OCI-LY7 (cell line): ENCODE measurements around the gene TPK1. TPM values are rescaled to one million over a fixed set of nuclear protein-coding genes. Genes with fewer than 3 reads are reported as not detected.
"Not testable (repeated sequence)": the region's sequence is repeated elsewhere in the genome, so short reads cannot be mapped to it uniquely, and the experiment has no call there.

ENCODE experiments used
- BruUV-seq: library from RNA; stranded (reverse); fragments of 400-500 nt; replicated peaks from 2 replicates; lab custom pipeline; 2021; lab: Mats Ljungman, UMichigan
- CTCF ChIA-PET: fragments of 300-600 bp; sonication (Branson Sonifier 250); formaldehyde crosslinking; loops from one replicate; lab custom pipeline; 2022; ENCODE audit warnings: antibody characterized with exemption; ENCODE audit not compliant: unreplicated experiment; lab: Charles Lee
- POLR2A ChIA-PET: fragments of 300-600 bp; sonication (Branson Sonifier 250); formaldehyde crosslinking; loops from one replicate; lab custom pipeline; 2022; ENCODE audit warnings: antibody characterized with exemption; lab: Charles Lee
- DNase-seq: peaks from one replicate; pipeline ENCODE4 v3.0.0-alpha.2; 2015; ENCODE audit warnings: low spot score
- H2AFZ ChIP-seq: fragments of 200-600 bp; sonication (generic), shearing (Covaris generic); 2 replicates; pipeline ENCODE4 v1.6.1; 2014; ENCODE audit warnings: mild to moderate bottlenecking, antibody characterized with exemption, low read length, moderate library complexity
- H3K27ac ChIP-seq: fragments of 200-600 bp; sonication (generic); 2 replicates; pipeline ENCODE4 v1.5.1; 2014; ENCODE audit warnings: mixed run types, low read depth, mild to moderate bottlenecking, moderate library complexity, low read length, inconsistent platforms; ENCODE audit not compliant: poor library complexity, severe bottlenecking
- H3K36me3 ChIP-seq: fragments of 200-600 bp; sonication (generic); 2 replicates; pipeline ENCODE4 v1.6.1; 2014; ENCODE audit warnings: mild to moderate bottlenecking, antibody characterized with exemption, low read length, moderate library complexity, mixed read lengths; ENCODE audit not compliant: insufficient read depth
- H3K4me1 ChIP-seq: fragments of 200-600 bp; sonication (generic); 2 replicates; pipeline ENCODE4 v1.5.1; 2014; ENCODE audit warnings: mild to moderate bottlenecking, low read length; ENCODE audit not compliant: insufficient read depth, poor library complexity, severe bottlenecking
- H3K4me2 ChIP-seq: fragments of 200-600 bp; sonication (generic); 2 replicates; pipeline ENCODE4 v1.6.1; 2014; ENCODE audit warnings: mild to moderate bottlenecking, low read length
- H3K4me3 ChIP-seq: fragments of 200-600 bp; sonication (generic); 2 replicates; pipeline ENCODE4 v1.5.1; 2014; ENCODE audit warnings: mild to moderate bottlenecking, low read depth, low read length; ENCODE audit not compliant: poor library complexity, severe bottlenecking
- H3K79me2 ChIP-seq: fragments of 200-600 bp; sonication (generic); 2 replicates; pipeline ENCODE4 v1.6.1; 2016; ENCODE audit warnings: low read depth, mild to moderate bottlenecking, low read length, moderate library complexity, mixed read lengths; ENCODE audit not compliant: insufficient read depth
- H3K9me2 ChIP-seq: fragments of 200-600 bp; sonication (generic); 2 replicates; pipeline ENCODE4 v1.6.1; 2016; ENCODE audit warnings: mild to moderate bottlenecking, low read length, mixed read lengths; ENCODE audit not compliant: insufficient read depth
- H3K9me3 ChIP-seq: fragments of 200-600 bp; sonication (generic); 2 replicates; pipeline ENCODE4 v1.6.1; 2014; ENCODE audit warnings: mild to moderate bottlenecking, mixed run types, low read length, mixed read lengths
- H4K20me1 ChIP-seq: fragments of 200-600 bp; sonication (generic); 2 replicates; pipeline ENCODE4 v1.6.1; 2014; ENCODE audit warnings: mild to moderate bottlenecking, antibody characterized with exemption, low read length, moderate library complexity, mixed read lengths; ENCODE audit not compliant: insufficient read depth
- CTCF ChIP-seq: fragments of 200-600 bp; sonication (generic); conservative IDR thresholded peaks from 2 replicates; pipeline ENCODE4 v1.5.1; 2014; ENCODE audit warnings: mild to moderate bottlenecking, antibody characterized with exemption, low read length, moderate library complexity, mixed read lengths
- EZH2phosphoT487 ChIP-seq: fragments of 200-600 bp; sonication (generic); IDR thresholded peaks from 2 replicates; pipeline ENCODE4 v1.6.1; 2018; ENCODE audit warnings: low read depth, borderline replicate concordance, mild to moderate bottlenecking, mixed run types, antibody characterized with exemption, low read length, moderate library complexity, mixed read lengths
- intact Hi-C: fragments of 100-400 bp; cut with micrococcal nuclease; formaldehyde crosslinking; loops from one replicate; pipeline ENCODE4 v1.10.0; 2022; ENCODE audit not compliant: unreplicated experiment
- total RNA-seq, 2 experiments: library from RNA; depleted of rRNA in 1 of 2; stranded (reverse); fragments of >200 nt in 1 of 2; shearing (Covaris generic) in 1 of 2; gene quantifications; 2 replicates each; pipeline ENCODE4 v1.2.3, GENCODE V29; 2014 to 2022

TPK1 gene
- total RNA-seq, 2 experiments from 2014 or later: 6.7 to 12.5 TPM

- CTCF ChIA-PET: no interaction called here
- no peaks in the 10 kb centered on the region for H3K36me3 ChIP-seq
- H3K79me2 ChIP-seq: no peaks in the 10 kb centered on the region
- no peak for DNase-seq
- H3K4me1 ChIP-seq: no peaks in the 10 kb centered on the region
- BruUV-seq: no TSS peak
- intact Hi-C loops: no loop called here
- H2AFZ ChIP-seq: no peak overlapping the region
- POLR2A ChIA-PET: interaction anchor here (1.3 kb wide), 1 partner anchor 17 kb away, joined by 3 read pairs; no protein-coding TSS in a partner anchor
- no peak overlapping the region for H3K4me2 ChIP-seq
- H3K27ac ChIP-seq: no peak overlapping the region
- TF ChIP-seq CTCF (no peak), EZH2phosphoT487 (no peak)
- H4K20me1 ChIP-seq: no peaks in the 10 kb centered on the region
- H3K9me2 ChIP-seq: no peaks in the 10 kb centered on the region
- H3K4me3 ChIP-seq: no peak overlapping the region
- H3K9me3 ChIP-seq: no peaks in the 10 kb centered on the region
Measured at GRCh38 chr7:144782883-144783282, 53.0 kb downstream of the TPK1 start.

GRCh38 chr7:144780071-144780608 is 55.7 kb downstream of the TPK1 start:
- H3K79me2 ChIP-seq: no peaks in the 10 kb centered on the region
- POLR2A ChIA-PET: no interaction called here
- CTCF ChIA-PET: no interaction called here

GRCh38 chr7:144777889-144778288 is 58.0 kb downstream of the TPK1 start:
- BruUV-seq, POLR2A ChIA-PET, H3K79me2 ChIP-seq, DNase-seq, H2AFZ ChIP-seq, intact Hi-C loops, H4K20me1 ChIP-seq, H3K36me3 ChIP-seq, H3K4me2 ChIP-seq, H3K4me1 ChIP-seq, CTCF ChIA-PET, H3K9me2 ChIP-seq, H3K4me3 ChIP-seq, H3K27ac ChIP-seq, H3K9me3 ChIP-seq: not testable (repeated sequence)

More at GRCh38 chr7:144780071-144780608, 55.7 kb downstream of the TPK1 start:
- Histone ChIP-seq H3K9me3 (no peaks in the 10 kb centered on the region), H3K9me2 (no peaks in the 10 kb centered on the region), H3K27ac (no peak overlapping the region), H3K4me2 (no peak overlapping the region), H2AFZ (no peak overlapping the region), H3K4me1 (no peaks in the 10 kb centered on the region), H4K20me1 (no peaks in the 10 kb centered on the region), H3K36me3 (no peaks in the 10 kb centered on the region), H3K4me3 (no peak overlapping the region)
- no TSS peak for BruUV-seq
- DNase-seq: no peak
- intact Hi-C loops: no loop called here
- no peak for TF ChIP-seq CTCF
- TF ChIP-seq EZH2phosphoT487: no peak
